ENCODE data around the gene UBE2D3. TPM values are rescaled to one million over a fixed set of nuclear protein-coding genes. Genes with fewer than 3 reads are reported as not detected.
A peak's percentile ranks its signal among the peaks of the same experiment; 100 is the strongest.

UBE2D3 gene
- 283 and 375 TPM in 2 replicates for total RNA-seq

DNA sequence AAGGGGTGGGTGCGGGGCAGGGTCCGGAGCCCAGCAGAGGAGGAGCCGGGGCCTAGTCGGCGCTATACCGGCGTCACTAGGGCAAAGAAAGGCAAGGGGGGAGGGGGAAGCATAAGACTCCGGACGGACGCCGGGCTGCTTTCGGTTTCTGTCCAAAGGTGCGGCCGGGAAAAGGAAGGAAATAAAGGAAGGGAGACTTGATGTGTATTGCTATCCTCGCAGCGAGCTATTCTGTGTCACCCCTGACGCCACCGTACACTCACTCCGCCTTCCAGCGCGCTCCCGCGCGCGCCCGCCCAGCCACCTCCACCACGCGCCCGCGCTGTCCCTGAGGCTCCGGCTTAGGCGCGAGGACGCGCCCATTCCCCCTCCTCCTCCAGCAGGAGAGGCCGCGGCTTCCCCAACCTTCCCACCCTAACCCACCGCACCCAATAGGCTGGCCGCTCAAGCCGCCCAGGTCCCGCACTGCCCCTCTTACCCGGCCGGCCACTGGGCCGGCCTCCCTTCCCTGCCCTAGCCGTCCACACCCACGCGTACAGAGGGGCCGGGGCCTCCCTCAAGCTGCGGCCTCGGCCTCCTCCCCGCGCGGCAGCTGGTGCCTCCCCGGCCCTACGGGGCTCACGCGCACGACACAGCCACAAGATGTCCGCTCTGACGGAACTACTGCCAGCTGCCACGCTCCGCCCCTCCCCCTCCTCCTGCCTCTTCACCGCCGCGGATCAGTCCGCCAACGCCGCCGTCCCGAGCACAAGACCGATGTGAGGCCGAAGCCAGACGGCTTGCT lies at the start of gene UBE2D3:
Gene UBE2D3 (minus strand): TSS at position 662 of the 784 bp plus-strand sequence. CDS start 1,043 bp downstream, outside the sequence.
- peak; percentile 28 for TF ChIP-seq CTCF (conservative IDR thresholded peaks at IDR 0.05; ENCODE audit: low read depth, low read length)
- no peak for DNase-seq (ENCODE audit: low read depth)
- H3K4me3 ChIP-seq (ENCODE audit: low read depth, low read length) = peak within 1 kb of the TSS; percentile 92

GRCh38 chr4:102871772-102872171 lies 44.4 kb upstream of the UBE2D3 start:
- no peak for TF ChIP-seq CTCF (conservative IDR thresholded peaks at IDR 0.05; ENCODE audit: low read depth, low read length)
- DNase-seq (ENCODE audit: low read depth) = no peak
- no peak overlapping the region for H3K4me3 ChIP-seq (ENCODE audit: low read depth, low read length)

GRCh38 chr4:102869569-102870197 lies 42.3 kb upstream of the UBE2D3 start:
- TF ChIP-seq CTCF (conservative IDR thresholded peaks at IDR 0.05; ENCODE audit: low read depth, low read length) = no peak
- DNase-seq (ENCODE audit: low read depth) = no peak
- H3K4me3 ChIP-seq (ENCODE audit: low read depth, low read length) = peak overlapping the region; percentile 81

DNA sequence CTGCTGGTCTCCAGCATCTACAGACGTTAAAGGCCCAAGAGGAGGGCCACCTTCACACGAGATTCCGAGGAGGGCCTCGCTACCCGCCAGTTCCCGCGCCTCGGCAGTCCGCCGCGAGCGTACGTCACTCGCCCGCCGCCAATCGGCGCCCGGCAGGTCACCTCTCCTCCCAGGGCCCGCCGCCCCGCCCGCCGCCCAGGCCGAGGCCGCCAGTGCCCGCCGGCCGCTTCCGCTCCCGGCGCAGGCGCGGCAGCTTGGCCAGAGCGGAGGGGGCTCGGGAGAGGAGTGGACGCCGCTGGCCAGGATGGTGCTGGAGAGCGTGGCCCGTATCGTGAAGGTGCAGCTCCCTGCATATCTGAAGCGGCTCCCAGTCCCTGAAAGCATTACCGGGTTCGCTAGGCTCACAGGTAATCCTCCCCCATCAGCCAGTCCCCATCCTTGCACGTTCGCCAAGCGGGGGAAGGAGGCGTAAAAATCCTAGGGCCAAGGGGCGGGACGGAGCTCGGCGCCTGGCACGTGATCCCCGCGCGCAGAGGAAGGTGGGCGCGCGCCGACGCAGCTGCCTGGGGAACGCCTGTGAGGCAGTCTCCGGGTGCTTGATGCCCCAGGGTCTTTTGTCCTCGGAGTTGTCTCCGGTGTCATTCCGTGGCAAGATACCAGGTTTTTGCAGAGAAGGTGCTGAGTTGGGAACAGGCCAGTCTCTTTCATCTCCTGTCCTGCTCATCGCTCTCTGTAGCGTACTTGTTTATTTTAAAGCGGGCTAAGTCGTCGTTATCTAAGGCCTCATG lies 41.6 kb upstream of the UBE2D3 start, which contains the start of gene CISD2:
Gene CISD2 (plus strand): TSS at position 212 of the 788 bp plus-strand sequence. CDS start 93 bp downstream, at position 305.
- DNase-seq (ENCODE audit: low read depth) = peak; percentile 37

DNA sequence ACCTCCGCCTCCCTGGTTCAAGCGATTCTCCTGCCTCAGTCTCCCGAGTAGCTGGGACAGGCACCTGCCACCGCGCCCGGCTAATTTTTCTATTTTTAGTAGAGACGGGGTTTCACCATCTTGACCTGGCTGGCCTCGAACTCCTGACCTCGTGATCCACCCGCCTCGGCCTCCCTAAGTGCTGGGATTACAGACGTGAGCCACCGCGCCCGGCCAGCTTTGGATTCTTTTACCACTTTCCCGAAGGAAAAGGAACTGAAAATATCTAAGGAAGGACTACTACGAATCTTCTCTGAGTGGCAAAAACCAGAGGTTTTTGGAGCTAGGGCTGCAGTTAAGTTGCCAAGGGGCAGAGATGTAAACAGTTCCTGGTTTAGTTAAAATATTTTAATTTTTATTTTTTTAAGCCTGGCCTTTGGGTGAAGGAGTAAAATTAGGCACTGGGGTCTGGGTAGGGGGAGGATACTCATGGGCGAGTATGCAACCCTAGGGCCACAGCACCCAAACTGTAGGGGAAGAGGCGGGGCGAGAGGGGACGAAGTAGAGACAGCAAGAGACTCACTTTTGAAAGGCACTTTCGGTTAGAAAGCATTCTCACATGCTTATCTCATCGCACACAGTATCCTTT lies 40.9 kb upstream of the UBE2D3 start:
- DNase-seq (ENCODE audit: low read depth) = no peak
- no peak for TF ChIP-seq CTCF (conservative IDR thresholded peaks at IDR 0.05; ENCODE audit: low read depth, low read length)
- peak overlapping the region; percentile 81 for H3K4me3 ChIP-seq (ENCODE audit: low read depth, low read length)

More for the DNA sequence above, 41.6 kb upstream of the UBE2D3 start, which contains the start of gene CISD2:
- TF ChIP-seq CTCF (conservative IDR thresholded peaks at IDR 0.05; ENCODE audit: low read depth, low read length) = no peak
- peak within 1 kb of the TSS; percentile 81 for H3K4me3 ChIP-seq (ENCODE audit: low read depth, low read length)

Measured in epithelial cell of proximal tubule (primary cell).